HepG2 (cell line): Measurements from ENCODE around the gene SRBD1. TPM values are rescaled to one million over a fixed set of nuclear protein-coding genes. Genes with fewer than 3 reads are reported as not detected.

Experiments used
- AKAP8 ChIP-seq: sonication (generic); formaldehyde crosslinking; IDR thresholded peaks from 2 replicates; pipeline ENCODE4 v1.5.1; 2020; ENCODE audit warnings: mild to moderate bottlenecking, missing genetic modification reagents
- ATF4 ChIP-seq, 2 experiments: fragments of 450-650 bp in 1 of 2; sonication (generic) in 1 of 2; formaldehyde crosslinking; IDR thresholded peaks; 2 replicates each; pipeline versions ENCODE4 v1.5.0 to v1.8.0; 2020 to 2022; ENCODE audit warnings: mild to moderate bottlenecking in 1 of 2, missing genetic modification reagents in 1 of 2
- MAX ChIP-seq: IDR thresholded peaks from 2 replicates; pipeline ENCODE4 v1.6.1; 2012; ENCODE audit warnings: inconsistent platforms
- SMAD3 ChIP-seq: sonication (generic); formaldehyde crosslinking; IDR thresholded peaks from 2 replicates; pipeline ENCODE4 v1.4.0; 2020; ENCODE audit warnings: missing genetic modification reagents
- SP4 ChIP-seq: sonication (generic); formaldehyde crosslinking; IDR thresholded peaks from 2 replicates; pipeline ENCODE4 v1.8.1; 2023; ENCODE audit warnings: mild to moderate bottlenecking, missing genetic modification reagents
- THAP9 ChIP-seq: sonication (generic); formaldehyde crosslinking; IDR thresholded peaks from 2 replicates; pipeline ENCODE4; 2020; ENCODE audit warnings: missing genetic modification reagents, mild to moderate bottlenecking, borderline replicate concordance
- ZEB1 ChIP-seq: IDR thresholded peaks from 2 replicates; pipeline ENCODE4 v1.6.1; 2012; ENCODE audit warnings: mild to moderate bottlenecking, low read depth, inconsistent platforms; ENCODE audit not compliant: insufficient replicate concordance
- ZNF18 ChIP-seq: sonication (generic); formaldehyde crosslinking; IDR thresholded peaks from 2 replicates; pipeline ENCODE4 v1.8.0; 2022; ENCODE audit warnings: mild to moderate bottlenecking, missing genetic modification reagents; ENCODE audit not compliant: insufficient replicate concordance
- ZSCAN20 ChIP-seq: sonication (generic); formaldehyde crosslinking; IDR thresholded peaks from 2 replicates; pipeline ENCODE4 v1.4.0; 2020; ENCODE audit warnings: missing genetic modification reagents, mild to moderate bottlenecking, borderline replicate concordance
- polyA plus RNA-seq, 8 experiments: library from polyadenylated mRNA; depleted of rRNA in 3 of 8; stranded (reverse) in 7 of 8; unstranded in 1 of 8; fragments of >200 nt; fragmentation: Illumina TruSeq in 4 of 8; extraction: Trizol in 4 of 8; gene quantifications; 2 replicates each; pipeline versions ENCODE4 v1.2.1 to v1.2.3, GENCODE V29; 2011 to 2016; ENCODE audit warnings: low read depth in 4 of 8, missing spikeins in 1 of 8, mixed read lengths in 1 of 8; ENCODE audit not compliant: insufficient read depth in 1 of 8
- total RNA-seq, 5 experiments: library from RNA; depleted of rRNA; stranded (reverse); fragments of >200 nt; fragmentation: Illumina TruSeq; extraction: Trizol; gene quantifications; 2 replicates each; pipeline ENCODE4 v1.2.3, GENCODE V29; 2016; ENCODE audit warnings: low read depth in 1 of 5
- TF ChIP-seq, protein P1 (sequence below): sonication (generic); formaldehyde crosslinking; IDR thresholded peaks from 2 replicates; pipeline ENCODE4 v1.4.0; 2020; ENCODE audit warnings: mild to moderate bottlenecking, missing genetic modification reagents
- TF ChIP-seq, protein P2 (sequence below): sonication (generic); formaldehyde crosslinking; IDR thresholded peaks from 2 replicates; pipeline ENCODE4 v1.4.0; 2020; ENCODE audit warnings: missing genetic modification reagents

Gene SRBD1
- total and polyA plus RNA-seq, 2 of the 13 experiments (the other 11 are each of a cell fraction or from before 2014, with no cell fraction given) = 3.2 to 23.9 TPM

DNA sequence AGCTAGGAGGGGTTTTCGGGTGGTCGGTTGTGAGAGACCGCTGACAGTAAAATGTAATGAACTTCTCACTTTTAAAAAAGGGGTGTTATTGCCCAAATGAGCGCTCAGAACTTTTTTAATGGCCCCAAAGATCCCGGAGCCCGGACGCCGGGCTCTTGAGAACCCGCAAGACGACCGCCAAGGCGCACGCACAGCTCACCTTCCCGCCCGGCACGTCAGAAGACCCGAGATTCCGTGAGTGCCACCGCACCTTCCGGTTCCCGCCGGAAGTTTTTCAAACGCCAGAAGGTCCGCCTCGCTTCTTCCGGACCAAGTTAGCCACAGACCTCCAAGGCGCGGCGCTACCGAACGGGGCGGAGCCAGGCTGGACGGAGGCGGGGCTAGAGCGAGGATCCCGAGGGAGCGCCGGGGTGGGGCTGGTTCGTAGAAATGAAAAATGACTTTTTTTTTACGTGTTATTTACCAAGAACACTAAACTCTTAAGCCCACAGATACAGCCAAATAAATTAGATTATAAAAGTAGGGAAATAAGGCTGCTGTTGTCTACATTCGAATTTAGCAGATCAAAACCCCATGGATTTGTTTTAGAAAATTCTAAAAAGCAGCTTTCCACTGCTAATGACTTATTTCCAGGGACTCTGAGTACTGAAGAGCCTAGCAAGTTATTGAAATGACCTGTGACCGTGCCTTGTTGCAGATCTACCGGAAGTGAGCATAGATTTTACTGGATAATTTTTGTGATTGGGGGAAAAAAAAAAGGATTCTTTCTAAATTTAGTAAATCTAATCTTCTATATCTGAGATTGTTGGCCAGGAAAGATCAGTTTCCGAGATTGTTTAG, at the start of gene SRBD1 (continued):
- TF ChIP-seq ZNF18 (CRISPR knock-in tag) (no peak), AKAP8 (CRISPR knock-in tag) (no peak; the same call in 1 of the 2 replicates), THAP9 (CRISPR knock-in tag) (peak; percentile 73; the same call in 1 of the 2 replicates), ZEB1 (no peak), ZSCAN20 (CRISPR knock-in tag) (no peak), SMAD3 (CRISPR knock-in tag) (no peak), ATF4 (CRISPR knock-in tag; IDR thresholded peaks at IDR 0.05) (no peak), SP4 (CRISPR knock-in tag) (peak; percentile 59), MAX (peak; percentile 80)
- TF ChIP-seq, protein P1, sequence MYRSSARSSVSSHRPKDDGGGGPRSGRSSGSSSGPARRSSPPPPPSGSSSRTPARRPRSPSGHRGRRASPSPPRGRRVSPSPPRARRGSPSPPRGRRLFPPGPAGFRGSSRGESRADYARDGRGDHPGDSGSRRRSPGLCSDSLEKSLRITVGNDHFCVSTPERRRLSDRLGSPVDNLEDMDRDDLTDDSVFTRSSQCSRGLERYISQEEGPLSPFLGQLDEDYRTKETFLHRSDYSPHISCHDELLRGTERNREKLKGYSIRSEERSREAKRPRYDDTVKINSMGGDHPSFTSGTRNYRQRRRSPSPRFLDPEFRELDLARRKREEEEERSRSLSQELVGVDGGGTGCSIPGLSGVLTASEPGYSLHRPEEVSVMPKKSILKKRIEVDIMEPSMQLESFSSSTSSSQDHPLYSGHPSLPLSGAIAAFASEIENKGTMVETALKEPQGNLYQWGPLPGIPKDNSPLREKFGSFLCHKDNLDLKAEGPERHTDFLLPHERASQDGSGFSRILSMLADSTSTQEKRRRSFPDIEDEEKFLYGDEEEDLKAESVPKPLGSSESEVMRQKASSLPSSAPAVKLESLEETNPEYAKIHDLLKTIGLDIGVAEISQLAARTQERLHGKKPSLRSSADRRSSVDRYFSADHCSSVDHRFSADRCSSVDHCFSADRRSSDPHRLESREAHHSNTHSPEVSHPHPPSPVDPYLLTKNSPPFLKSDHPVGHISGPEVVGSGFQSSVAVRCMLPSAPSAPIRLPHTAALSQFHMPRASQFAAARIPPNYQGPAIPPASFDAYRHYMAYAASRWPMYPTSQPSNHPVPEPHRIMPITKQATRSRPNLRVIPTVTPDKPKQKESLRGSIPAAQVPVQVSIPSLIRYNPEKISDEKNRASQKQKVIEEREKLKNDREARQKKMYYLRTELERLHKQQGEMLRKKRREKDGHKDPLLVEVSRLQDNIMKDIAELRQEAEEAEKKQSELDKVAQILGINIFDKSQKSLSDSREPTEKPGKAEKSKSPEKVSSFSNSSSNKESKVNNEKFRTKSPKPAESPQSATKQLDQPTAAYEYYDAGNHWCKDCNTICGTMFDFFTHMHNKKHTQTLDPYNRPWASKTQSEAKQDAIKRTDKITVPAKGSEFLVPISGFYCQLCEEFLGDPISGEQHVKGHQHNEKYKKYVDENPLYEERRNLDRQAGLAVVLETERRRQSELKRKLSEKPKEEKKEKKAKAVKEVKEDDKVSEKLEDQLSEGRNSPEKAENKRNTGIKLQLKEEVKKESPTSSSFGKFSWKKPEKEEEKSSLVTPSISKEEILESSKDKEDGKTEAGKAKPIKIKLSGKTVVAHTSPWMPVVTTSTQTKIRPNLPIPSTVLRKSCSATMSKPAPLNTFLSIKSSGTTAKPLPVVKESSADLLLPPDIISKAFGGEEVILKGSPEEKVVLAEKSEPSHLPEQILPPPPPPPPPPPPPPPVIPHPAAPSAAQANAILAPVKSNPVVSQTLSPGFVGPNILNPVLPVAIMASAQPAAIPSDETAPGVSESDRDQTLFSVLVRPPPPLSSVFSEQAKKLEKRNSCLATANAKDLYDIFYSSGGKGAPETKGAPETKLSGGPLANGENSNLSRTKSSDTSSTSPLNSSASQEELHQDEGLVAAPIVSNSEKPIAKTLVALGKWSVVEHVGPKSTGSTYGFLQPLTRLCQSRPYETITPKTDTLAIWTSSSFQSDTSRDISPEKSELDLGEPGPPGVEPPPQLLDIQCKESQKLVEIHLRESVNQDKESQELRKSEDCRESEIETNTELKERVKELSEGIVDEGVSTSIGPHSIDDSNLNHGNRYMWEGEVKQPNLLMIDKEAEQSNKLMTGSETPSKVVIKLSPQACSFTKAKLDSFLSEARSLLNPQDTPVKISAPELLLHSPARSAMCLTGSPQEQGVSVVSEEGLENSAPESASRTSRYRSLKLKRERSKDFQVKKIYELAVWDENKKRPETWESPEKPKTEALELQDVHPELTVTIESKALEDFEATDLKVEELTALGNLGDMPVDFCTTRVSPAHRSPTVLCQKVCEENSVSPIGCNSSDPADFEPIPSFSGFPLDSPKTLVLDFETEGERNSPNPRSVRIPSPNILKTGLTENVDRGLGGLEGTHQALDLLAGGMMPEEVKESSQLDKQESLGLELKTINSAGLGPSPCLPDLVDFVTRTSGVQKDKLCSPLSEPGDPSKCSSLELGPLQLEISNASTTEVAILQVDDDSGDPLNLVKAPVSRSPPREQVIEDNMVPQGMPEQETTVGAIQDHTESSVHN (CRISPR knock-in tag) = no peak
- TF ChIP-seq, protein P2, sequence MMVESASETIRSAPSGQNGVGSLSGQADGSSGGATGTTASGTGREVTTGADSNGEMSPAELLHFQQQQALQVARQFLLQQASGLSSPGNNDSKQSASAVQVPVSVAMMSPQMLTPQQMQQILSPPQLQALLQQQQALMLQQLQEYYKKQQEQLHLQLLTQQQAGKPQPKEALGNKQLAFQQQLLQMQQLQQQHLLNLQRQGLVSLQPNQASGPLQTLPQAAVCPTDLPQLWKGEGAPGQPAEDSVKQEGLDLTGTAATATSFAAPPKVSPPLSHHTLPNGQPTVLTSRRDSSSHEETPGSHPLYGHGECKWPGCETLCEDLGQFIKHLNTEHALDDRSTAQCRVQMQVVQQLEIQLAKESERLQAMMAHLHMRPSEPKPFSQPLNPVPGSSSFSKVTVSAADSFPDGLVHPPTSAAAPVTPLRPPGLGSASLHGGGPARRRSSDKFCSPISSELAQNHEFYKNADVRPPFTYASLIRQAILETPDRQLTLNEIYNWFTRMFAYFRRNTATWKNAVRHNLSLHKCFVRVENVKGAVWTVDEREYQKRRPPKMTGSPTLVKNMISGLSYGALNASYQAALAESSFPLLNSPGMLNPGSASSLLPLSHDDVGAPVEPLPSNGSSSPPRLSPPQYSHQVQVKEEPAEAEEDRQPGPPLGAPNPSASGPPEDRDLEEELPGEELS (CRISPR knock-in tag) = peak; percentile 52
